WI38 (cell line): ENCODE measurements around the gene ABHD15.

Experiments
- H3K4me3 ChIP-seq: 2 replicates; pipeline ENCODE4 v1.5.1; 2011; ENCODE audit warnings: low read depth, mild to moderate bottlenecking, control low read depth, low read length
- TF ChIP-seq, protein P1 (sequence below): IDR thresholded peaks from 2 replicates; pipeline ENCODE4 v1.5.1; 2012; ENCODE audit warnings: low read depth, mild to moderate bottlenecking, control low read depth, low read length

Gene ABHD15

GRCh38 chr17:29524692-29525091 is 42.1 kb downstream of the ABHD15 start:
- TF ChIP-seq, protein P1, sequence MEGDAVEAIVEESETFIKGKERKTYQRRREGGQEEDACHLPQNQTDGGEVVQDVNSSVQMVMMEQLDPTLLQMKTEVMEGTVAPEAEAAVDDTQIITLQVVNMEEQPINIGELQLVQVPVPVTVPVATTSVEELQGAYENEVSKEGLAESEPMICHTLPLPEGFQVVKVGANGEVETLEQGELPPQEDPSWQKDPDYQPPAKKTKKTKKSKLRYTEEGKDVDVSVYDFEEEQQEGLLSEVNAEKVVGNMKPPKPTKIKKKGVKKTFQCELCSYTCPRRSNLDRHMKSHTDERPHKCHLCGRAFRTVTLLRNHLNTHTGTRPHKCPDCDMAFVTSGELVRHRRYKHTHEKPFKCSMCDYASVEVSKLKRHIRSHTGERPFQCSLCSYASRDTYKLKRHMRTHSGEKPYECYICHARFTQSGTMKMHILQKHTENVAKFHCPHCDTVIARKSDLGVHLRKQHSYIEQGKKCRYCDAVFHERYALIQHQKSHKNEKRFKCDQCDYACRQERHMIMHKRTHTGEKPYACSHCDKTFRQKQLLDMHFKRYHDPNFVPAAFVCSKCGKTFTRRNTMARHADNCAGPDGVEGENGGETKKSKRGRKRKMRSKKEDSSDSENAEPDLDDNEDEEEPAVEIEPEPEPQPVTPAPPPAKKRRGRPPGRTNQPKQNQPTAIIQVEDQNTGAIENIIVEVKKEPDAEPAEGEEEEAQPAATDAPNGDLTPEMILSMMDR, result no peak
- H3K4me3 ChIP-seq, result no peak overlapping the region

- no peak overlapping the region for H3K4me3 ChIP-seq
- TF ChIP-seq, protein P1, result no peak
These were observed 48.5 kb downstream of the ABHD15 start for GRCh38 chr17:29518359-29518758.

GRCh38 chr17:29514792-29515191 is 52.0 kb downstream of the ABHD15 start:
- no peak overlapping the region for H3K4me3 ChIP-seq
- TF ChIP-seq, protein P1, result no peak

DNA sequence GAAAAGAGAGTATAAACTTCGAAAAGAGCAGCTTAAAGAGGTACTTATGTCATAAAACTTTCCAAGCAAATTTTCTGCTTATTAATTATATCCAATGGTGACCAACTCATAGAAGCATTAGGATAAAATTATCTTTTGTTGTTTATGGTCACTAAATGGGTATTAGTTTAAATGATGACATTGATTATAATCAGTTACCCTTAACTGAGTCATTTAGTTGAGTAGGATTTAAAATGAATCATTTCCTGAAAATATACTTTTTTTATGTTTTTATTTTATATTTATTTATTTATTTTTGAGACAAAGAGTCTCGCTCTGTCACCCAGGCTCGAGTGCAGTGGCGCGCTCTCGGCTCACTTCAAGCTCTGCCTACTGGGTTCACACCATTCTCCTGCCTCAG is 55.9 kb downstream of the ABHD15 start:
- no peak overlapping the region for H3K4me3 ChIP-seq
- TF ChIP-seq, protein P1, result no peak
